Transverse colon (tissue), 4 donors: ENCODE data around the gene ATF2.

Experiments
- CTCF ChIP-seq, 5 experiments: fragments of 200-600 bp in 3 of 5; fragments of 450-650 bp in 2 of 5; sonication (generic) in 3 of 5; IDR thresholded peaks; 1 replicate in 2 of 5; 2 replicates in 3 of 5; pipeline ENCODE4 v1.5.1; 2016 to 2017; ENCODE audit warnings: antibody characterized with exemption in 5 of 5, inconsistent platforms in 3 of 5, mild to moderate bottlenecking in 2 of 5, moderate library complexity in 1 of 5
- EP300 ChIP-seq: sonication (generic); formaldehyde crosslinking; IDR thresholded peaks from one replicate; pipeline ENCODE4 v1.6.1; 2017; ENCODE audit warnings: antibody characterized with exemption, low read depth
- POLR2A ChIP-seq: fragments of 450-650 bp; IDR thresholded peaks from one replicate; pipeline ENCODE4 v1.6.1; 2016; ENCODE audit warnings: antibody characterized with exemption, mild to moderate bottlenecking, moderate library complexity
- POLR2AphosphoS5 ChIP-seq, 3 donors: sonication (generic); formaldehyde crosslinking; IDR thresholded peaks; one replicate each; pipeline ENCODE4 v1.6.1; 2016; ENCODE audit warnings: antibody characterized with exemption in 3 of 3

GRCh38 chr2:175206866-175207265, 38.9 kb upstream of the ATF2 start:
- TF ChIP-seq CTCF (IDR thresholded peaks at IDR 0.05) (no peak), EP300 (no peak), POLR2A (no peak), POLR2AphosphoS5 (IDR thresholded peaks at IDR 0.05) (no peak)
